Measurements from ENCODE around the gene SLC30A1. TPM values are rescaled to one million over a fixed set of nuclear protein-coding genes. Genes with fewer than 3 reads are reported as not detected.

Gene SLC30A1
- total and polyA plus RNA-seq, 2 of the 8 experiments (the other 6 are each of a cell fraction or from before 2014, with no cell fraction given): 4.5 to 14.0 TPM

GRCh38 chr1:211531194-211532087, 47.5 kb downstream of the SLC30A1 start (continued):
- TF ChIP-seq, protein P1, sequence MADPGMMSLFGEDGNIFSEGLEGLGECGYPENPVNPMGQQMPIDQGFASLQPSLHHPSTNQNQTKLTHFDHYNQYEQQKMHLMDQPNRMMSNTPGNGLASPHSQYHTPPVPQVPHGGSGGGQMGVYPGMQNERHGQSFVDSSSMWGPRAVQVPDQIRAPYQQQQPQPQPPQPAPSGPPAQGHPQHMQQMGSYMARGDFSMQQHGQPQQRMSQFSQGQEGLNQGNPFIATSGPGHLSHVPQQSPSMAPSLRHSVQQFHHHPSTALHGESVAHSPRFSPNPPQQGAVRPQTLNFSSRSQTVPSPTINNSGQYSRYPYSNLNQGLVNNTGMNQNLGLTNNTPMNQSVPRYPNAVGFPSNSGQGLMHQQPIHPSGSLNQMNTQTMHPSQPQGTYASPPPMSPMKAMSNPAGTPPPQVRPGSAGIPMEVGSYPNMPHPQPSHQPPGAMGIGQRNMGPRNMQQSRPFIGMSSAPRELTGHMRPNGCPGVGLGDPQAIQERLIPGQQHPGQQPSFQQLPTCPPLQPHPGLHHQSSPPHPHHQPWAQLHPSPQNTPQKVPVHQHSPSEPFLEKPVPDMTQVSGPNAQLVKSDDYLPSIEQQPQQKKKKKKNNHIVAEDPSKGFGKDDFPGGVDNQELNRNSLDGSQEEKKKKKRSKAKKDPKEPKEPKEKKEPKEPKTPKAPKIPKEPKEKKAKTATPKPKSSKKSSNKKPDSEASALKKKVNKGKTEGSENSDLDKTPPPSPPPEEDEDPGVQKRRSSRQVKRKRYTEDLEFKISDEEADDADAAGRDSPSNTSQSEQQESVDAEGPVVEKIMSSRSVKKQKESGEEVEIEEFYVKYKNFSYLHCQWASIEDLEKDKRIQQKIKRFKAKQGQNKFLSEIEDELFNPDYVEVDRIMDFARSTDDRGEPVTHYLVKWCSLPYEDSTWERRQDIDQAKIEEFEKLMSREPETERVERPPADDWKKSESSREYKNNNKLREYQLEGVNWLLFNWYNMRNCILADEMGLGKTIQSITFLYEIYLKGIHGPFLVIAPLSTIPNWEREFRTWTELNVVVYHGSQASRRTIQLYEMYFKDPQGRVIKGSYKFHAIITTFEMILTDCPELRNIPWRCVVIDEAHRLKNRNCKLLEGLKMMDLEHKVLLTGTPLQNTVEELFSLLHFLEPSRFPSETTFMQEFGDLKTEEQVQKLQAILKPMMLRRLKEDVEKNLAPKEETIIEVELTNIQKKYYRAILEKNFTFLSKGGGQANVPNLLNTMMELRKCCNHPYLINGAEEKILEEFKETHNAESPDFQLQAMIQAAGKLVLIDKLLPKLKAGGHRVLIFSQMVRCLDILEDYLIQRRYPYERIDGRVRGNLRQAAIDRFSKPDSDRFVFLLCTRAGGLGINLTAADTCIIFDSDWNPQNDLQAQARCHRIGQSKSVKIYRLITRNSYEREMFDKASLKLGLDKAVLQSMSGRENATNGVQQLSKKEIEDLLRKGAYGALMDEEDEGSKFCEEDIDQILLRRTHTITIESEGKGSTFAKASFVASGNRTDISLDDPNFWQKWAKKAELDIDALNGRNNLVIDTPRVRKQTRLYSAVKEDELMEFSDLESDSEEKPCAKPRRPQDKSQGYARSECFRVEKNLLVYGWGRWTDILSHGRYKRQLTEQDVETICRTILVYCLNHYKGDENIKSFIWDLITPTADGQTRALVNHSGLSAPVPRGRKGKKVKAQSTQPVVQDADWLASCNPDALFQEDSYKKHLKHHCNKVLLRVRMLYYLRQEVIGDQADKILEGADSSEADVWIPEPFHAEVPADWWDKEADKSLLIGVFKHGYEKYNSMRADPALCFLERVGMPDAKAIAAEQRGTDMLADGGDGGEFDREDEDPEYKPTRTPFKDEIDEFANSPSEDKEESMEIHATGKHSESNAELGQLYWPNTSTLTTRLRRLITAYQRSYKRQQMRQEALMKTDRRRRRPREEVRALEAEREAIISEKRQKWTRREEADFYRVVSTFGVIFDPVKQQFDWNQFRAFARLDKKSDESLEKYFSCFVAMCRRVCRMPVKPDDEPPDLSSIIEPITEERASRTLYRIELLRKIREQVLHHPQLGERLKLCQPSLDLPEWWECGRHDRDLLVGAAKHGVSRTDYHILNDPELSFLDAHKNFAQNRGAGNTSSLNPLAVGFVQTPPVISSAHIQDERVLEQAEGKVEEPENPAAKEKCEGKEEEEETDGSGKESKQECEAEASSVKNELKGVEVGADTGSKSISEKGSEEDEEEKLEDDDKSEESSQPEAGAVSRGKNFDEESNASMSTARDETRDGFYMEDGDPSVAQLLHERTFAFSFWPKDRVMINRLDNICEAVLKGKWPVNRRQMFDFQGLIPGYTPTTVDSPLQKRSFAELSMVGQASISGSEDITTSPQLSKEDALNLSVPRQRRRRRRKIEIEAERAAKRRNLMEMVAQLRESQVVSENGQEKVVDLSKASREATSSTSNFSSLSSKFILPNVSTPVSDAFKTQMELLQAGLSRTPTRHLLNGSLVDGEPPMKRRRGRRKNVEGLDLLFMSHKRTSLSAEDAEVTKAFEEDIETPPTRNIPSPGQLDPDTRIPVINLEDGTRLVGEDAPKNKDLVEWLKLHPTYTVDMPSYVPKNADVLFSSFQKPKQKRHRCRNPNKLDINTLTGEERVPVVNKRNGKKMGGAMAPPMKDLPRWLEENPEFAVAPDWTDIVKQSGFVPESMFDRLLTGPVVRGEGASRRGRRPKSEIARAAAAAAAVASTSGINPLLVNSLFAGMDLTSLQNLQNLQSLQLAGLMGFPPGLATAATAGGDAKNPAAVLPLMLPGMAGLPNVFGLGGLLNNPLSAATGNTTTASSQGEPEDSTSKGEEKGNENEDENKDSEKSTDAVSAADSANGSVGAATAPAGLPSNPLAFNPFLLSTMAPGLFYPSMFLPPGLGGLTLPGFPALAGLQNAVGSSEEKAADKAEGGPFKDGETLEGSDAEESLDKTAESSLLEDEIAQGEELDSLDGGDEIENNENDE (IDR thresholded peaks at IDR 0.05; ENCODE audit: insufficient replicate concordance, low read length): no peak
- no peak for TF ChIP-seq POLR2AphosphoS5 (IDR thresholded peaks at IDR 0.05; ENCODE audit: low read depth, low read length)
- TF ChIP-seq TAF1 (IDR thresholded peaks at IDR 0.05; ENCODE audit: low read depth, low read length): no peak
- TF ChIP-seq TBP (IDR thresholded peaks at IDR 0.05; ENCODE audit: low read depth, low read length): no peak
- TF ChIP-seq ASH2L (IDR thresholded peaks at IDR 0.05; ENCODE audit: low read length): no peak
- no peak for TF ChIP-seq POLR2A (IDR thresholded peaks at IDR 0.05; ENCODE audit: control extremely low read depth in 1 of 2, low read depth in 2 of 2, low read length in 2 of 2)
- no peak for TF ChIP-seq CBX8 (IDR thresholded peaks at IDR 0.05; ENCODE audit: borderline replicate concordance, low read depth, low read length)
- TF ChIP-seq ZNF274 (IDR thresholded peaks at IDR 0.05; ENCODE audit: borderline replicate concordance, extremely low read depth, low read length): no peak
- TF ChIP-seq TEAD4 (IDR thresholded peaks at IDR 0.05; ENCODE audit: low read depth, low read length): no peak
- TF ChIP-seq SAP30 (IDR thresholded peaks at IDR 0.05; ENCODE audit: insufficient read depth, insufficient replicate concordance, low read length): no peak
- no peak for TF ChIP-seq BCL11A (IDR thresholded peaks at IDR 0.05; ENCODE audit: low read depth in 2 of 2, low read length in 2 of 2)
